GM23338 (cell line): ENCODE measurements around the gene PLSCR2. TPM values are rescaled to one million over a fixed set of nuclear protein-coding genes. Genes with fewer than 3 reads are reported as not detected.
"Not testable (repeated sequence)": the region's sequence is repeated elsewhere in the genome, so short reads cannot be mapped to it uniquely, and the experiment has no call there.

ENCODE experiments used
- ATAC-seq: fragments of 200-7000 bp; cut with Tn5 transposase; 3 replicates; pipeline ENCODE4 v1.9.1; 2020
- DNase-seq: peaks from one replicate; pipeline ENCODE4 v3.0.0-alpha.2; 2015; ENCODE audit warnings: low spot score
- H2AFZ ChIP-seq: fragments of 200-600 bp; sonication (generic); 2 replicates; pipeline ENCODE4 v1.8.0; 2016; ENCODE audit warnings: antibody characterized with exemption, mild to moderate bottlenecking, moderate library complexity
- H3F3A ChIP-seq: fragments of 200-600 bp; sonication (generic); replicated peaks from 2 replicates; pipeline ENCODE4 v1.8.0; 2017; ENCODE audit warnings: antibody characterized with exemption, mixed run types, low read depth
- H3K27ac ChIP-seq: fragments of 200-600 bp; sonication (generic); 2 replicates; pipeline ENCODE4 v1.6.1; 2016; ENCODE audit warnings: low read depth
- H3K27me3 ChIP-seq: fragments of 200-600 bp; sonication (generic); 2 replicates; pipeline ENCODE4 v1.8.0; 2016; ENCODE audit warnings: mild to moderate bottlenecking, mixed run types, moderate library complexity; ENCODE audit not compliant: insufficient read depth
- H3K36me3 ChIP-seq: fragments of 200-600 bp; sonication (generic); 2 replicates; pipeline ENCODE4 v1.8.0; 2016; ENCODE audit warnings: mild to moderate bottlenecking; ENCODE audit not compliant: insufficient read depth
- H3K4me1 ChIP-seq: fragments of 200-600 bp; sonication (generic); 2 replicates; pipeline ENCODE4 v1.8.0; 2016; ENCODE audit warnings: mild to moderate bottlenecking, moderate library complexity; ENCODE audit not compliant: insufficient read depth
- H3K4me2 ChIP-seq: fragments of 200-600 bp; sonication (generic); 2 replicates; pipeline ENCODE4 v1.7.1; 2017; ENCODE audit warnings: mixed run types
- H3K4me3 ChIP-seq: fragments of 200-600 bp; sonication (generic); 2 replicates; pipeline ENCODE4 v1.6.1; 2016; ENCODE audit warnings: mixed run types
- H3K79me2 ChIP-seq: fragments of 200-600 bp; sonication (generic); replicated peaks from 2 replicates; pipeline ENCODE4 v1.8.0; 2017; ENCODE audit warnings: mild to moderate bottlenecking; ENCODE audit not compliant: insufficient read depth
- H3K9me2 ChIP-seq: fragments of 200-600 bp; sonication (generic); 2 replicates; pipeline ENCODE4 v1.8.0; 2017; ENCODE audit not compliant: insufficient read depth
- H4K20me1 ChIP-seq: fragments of 200-600 bp; sonication (generic); replicated peaks from 2 replicates; pipeline ENCODE4 v1.8.0; 2017; ENCODE audit warnings: mild to moderate bottlenecking; ENCODE audit not compliant: insufficient read depth
- H3K27ac Mint-ChIP-seq: 2 replicates; pipeline ENCODE4 v1.8.0; 2020; ENCODE audit warnings: inconsistent platforms, mild to moderate bottlenecking, moderate library complexity, mixed read lengths
- H3K27me3 Mint-ChIP-seq: 3 replicates; pipeline ENCODE4 v1.8.0; 2022; ENCODE audit warnings: low read depth, mild to moderate bottlenecking, moderate library complexity, mixed read lengths, inconsistent platforms; ENCODE audit not compliant: insufficient read depth, poor library complexity
- H3K36me3 Mint-ChIP-seq: 3 replicates; pipeline ENCODE4 v1.8.0; 2021; ENCODE audit warnings: low read depth, mild to moderate bottlenecking, inconsistent platforms, moderate library complexity, mixed read lengths
- H3K4me1 Mint-ChIP-seq: 3 replicates; pipeline ENCODE4 v1.8.0; 2020; ENCODE audit warnings: mild to moderate bottlenecking, inconsistent platforms, mixed read lengths
- H3K4me3 Mint-ChIP-seq: 3 replicates; pipeline ENCODE4 v1.8.0; 2021; ENCODE audit warnings: moderate library complexity, mild to moderate bottlenecking, inconsistent platforms, mixed read lengths
- H3K9me3 Mint-ChIP-seq: 3 replicates; pipeline ENCODE4 v1.8.0; 2020; ENCODE audit warnings: moderate library complexity, mild to moderate bottlenecking, inconsistent platforms, mixed read lengths
- CREB1 ChIP-seq: fragments of 250-450 bp; sonication (Bioruptor Pico); IDR thresholded peaks from 2 replicates; pipeline ENCODE4 v1.5.0; 2020; ENCODE audit warnings: low read depth, mild to moderate bottlenecking, moderate library complexity
- ETS1 ChIP-seq: IDR thresholded peaks from 2 replicates; pipeline ENCODE4 v1.6.1; 2016; ENCODE audit warnings: antibody characterized with exemption
- EZH2 ChIP-seq: fragments of 200-600 bp; sonication (generic); IDR thresholded peaks from one replicate; pipeline ENCODE4 v1.8.0; 2017; ENCODE audit warnings: antibody characterized with exemption, mild to moderate bottlenecking, low read depth; ENCODE audit not compliant: unreplicated experiment
- EZH2phosphoT487 ChIP-seq: fragments of 200-600 bp; sonication (generic); IDR thresholded peaks from one replicate; pipeline ENCODE4 v1.8.1; 2018; ENCODE audit warnings: antibody characterized with exemption; ENCODE audit not compliant: unreplicated experiment
- JUNB ChIP-seq: IDR thresholded peaks from one replicate; pipeline ENCODE4 v1.6.1; 2016; ENCODE audit warnings: antibody characterized with exemption; ENCODE audit not compliant: unreplicated experiment
- NANOG ChIP-seq: IDR thresholded peaks from 2 replicates; pipeline ENCODE4 v1.6.1; 2016; ENCODE audit warnings: antibody characterized with exemption, borderline replicate concordance
- POLR2AphosphoS5 ChIP-seq: IDR thresholded peaks from 2 replicates; pipeline ENCODE4 v1.6.1; 2016; ENCODE audit warnings: antibody characterized with exemption, low read depth
- STAT1 ChIP-seq: IDR thresholded peaks from one replicate; pipeline ENCODE4 v1.6.1; 2016; ENCODE audit warnings: antibody characterized with exemption; ENCODE audit not compliant: unreplicated experiment
- ZNF462 ChIP-seq: fragments of 250-450 bp; sonication (Bioruptor Pico); IDR thresholded peaks from 2 replicates; pipeline ENCODE4 v1.5.0; 2020; ENCODE audit warnings: mild to moderate bottlenecking, moderate library complexity
- polyA plus RNA-seq: library from polyadenylated mRNA; unstranded; fragments of >200 nt; fragmentation: Nextera tagmentation; extraction: Ambion mirVana; gene quantifications from 2 replicates; pipeline ENCODE4 v1.2.1, GENCODE V29; 2016
- total RNA-seq: library from RNA; depleted of rRNA; stranded (reverse); fragments of >200 nt; shearing (Covaris generic); gene quantifications from 2 replicates; pipeline ENCODE4 v1.2.3, GENCODE V29; 2014

The PLSCR2 gene
- total and polyA plus RNA-seq, 2 experiments from 2014 or later = 0.55 TPM; not detected in 1

- not testable (repeated sequence) for H3K27me3 Mint-ChIP-seq, H4K20me1 ChIP-seq, H3F3A ChIP-seq, H3K9me2 ChIP-seq, H2AFZ ChIP-seq, H3K27me3 ChIP-seq, H3K79me2 ChIP-seq, H3K4me3 ChIP-seq, H3K4me1 ChIP-seq, H3K4me1 Mint-ChIP-seq, H3K4me2 ChIP-seq, H3K27ac ChIP-seq, H3K36me3 ChIP-seq, ATAC-seq, DNase-seq, H3K4me3 Mint-ChIP-seq, H3K27ac Mint-ChIP-seq
- Mint-ChIP-seq H3K9me3 (peaks cover 14% of the 10 kb centered on the region), H3K36me3 (peaks cover 13% of the 10 kb centered on the region; the same call in 2 of the 3 replicates)
Measured at GRCh38 chr3:146497145-146497843, 27.9 kb upstream of the PLSCR2 start.

- no peaks in the 10 kb centered on the region for H3K27me3 ChIP-seq
- H3K79me2 ChIP-seq = no peaks in the 10 kb centered on the region
- TF ChIP-seq CREB1 (CRISPR knock-in tag) = no peak
- no peak for TF ChIP-seq EZH2
- TF ChIP-seq NANOG = no peak
- TF ChIP-seq ETS1 = no peak
- no peak for TF ChIP-seq ZNF462 (CRISPR knock-in tag)
- TF ChIP-seq JUNB = no peak
- no peak for TF ChIP-seq EZH2phosphoT487
- no peak for TF ChIP-seq STAT1
- no peak for TF ChIP-seq POLR2AphosphoS5
- H3K4me1 ChIP-seq = no peaks in the 10 kb centered on the region
- no peak for ATAC-seq
- no peaks in the 10 kb centered on the region; the same call in 2 of the 3 replicates for H3K4me1 Mint-ChIP-seq
- no peak overlapping the region for H3K4me3 ChIP-seq
- no peak overlapping the region for H2AFZ ChIP-seq
- H4K20me1 ChIP-seq = no peaks in the 10 kb centered on the region
- H3K4me3 Mint-ChIP-seq = no peak overlapping the region
- H3K36me3 ChIP-seq = no peaks in the 10 kb centered on the region
- H3F3A ChIP-seq = no peaks in the 10 kb centered on the region
- peaks cover 13% of the 10 kb centered on the region; the same call in 2 of the 3 replicates for H3K36me3 Mint-ChIP-seq
- DNase-seq = no peak
- H3K9me2 ChIP-seq = 0 out of 2 replicates have a peak, but pooled peaks cover 4% of the 10 kb centered on the region
- no peak overlapping the region for H3K27ac ChIP-seq
- H3K27ac Mint-ChIP-seq = no peak overlapping the region
- no peak overlapping the region for H3K4me2 ChIP-seq
- no peaks in the 10 kb centered on the region for H3K27me3 Mint-ChIP-seq
- peaks cover 14% of the 10 kb centered on the region for H3K9me3 Mint-ChIP-seq
Measured at GRCh38 chr3:146496726-146497125, 27.4 kb upstream of the PLSCR2 start.
